Spleen (tissue), 7 donors: Measurements from ENCODE around the gene NUMB.

Experiments
- CTCF ChIP-seq, 11 experiments: fragments of 200-600 bp in 7 of 11; fragments of 450-650 bp in 4 of 11; sonication (generic) in 4 of 11; IDR thresholded peaks in 8 of 11; conservative IDR thresholded peaks in 3 of 11; 1 replicate in 7 of 11; 2 replicates in 4 of 11; pipeline versions ENCODE4 v1.4.0 to v1.8.0; 2016 to 2021; ENCODE audit warnings: antibody characterized with exemption in 11 of 11, inconsistent platforms in 4 of 11, mild to moderate bottlenecking in 1 of 11
- POLR2A ChIP-seq, 3 donors: fragments of 450-650 bp; IDR thresholded peaks; one replicate each; pipeline ENCODE4 v1.5.1; 2017; ENCODE audit warnings: antibody characterized with exemption in 3 of 3, mild to moderate bottlenecking in 1 of 3
- donor health status: DM: no; HTN: no; CAD: no; lungs with moderate emphysema.
- donor health status: DM: no; HTN: no; CAD: no.
- donor health status: DM: no; HTN: no; CAD: no.

- TF ChIP-seq CTCF (IDR thresholded peaks at IDR 0.05 in 8 of 11, conservative IDR thresholded peaks at IDR 0.05 in 3 of 11) (no peak), POLR2A (IDR thresholded peaks at IDR 0.05) (no peak)
Measured at GRCh38 chr14:73441286-73441685, 17.1 kb downstream of the NUMB start.
